ENCODE measurements around the gene INMT.

DNA sequence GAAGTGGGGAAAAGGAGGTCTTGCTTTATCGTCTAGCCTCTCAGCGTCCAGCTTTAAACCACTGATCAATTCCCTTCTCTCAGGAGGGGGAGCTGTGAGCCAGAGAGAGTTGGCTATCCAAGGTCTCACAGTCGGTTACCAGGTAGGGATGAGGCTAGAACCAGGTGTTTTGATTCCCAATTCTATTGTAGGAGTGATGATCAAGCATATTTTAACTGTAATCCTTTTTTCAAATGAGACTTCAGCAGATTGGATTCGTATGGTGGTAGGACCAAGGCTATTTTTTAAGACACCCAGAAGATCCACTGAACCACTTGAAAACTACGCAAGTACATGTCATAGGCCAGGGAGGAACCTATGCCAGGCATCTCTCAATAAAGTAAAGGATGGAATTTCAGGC, 27.6 kb downstream of the INMT start:
- TF ChIP-seq, protein P1, sequence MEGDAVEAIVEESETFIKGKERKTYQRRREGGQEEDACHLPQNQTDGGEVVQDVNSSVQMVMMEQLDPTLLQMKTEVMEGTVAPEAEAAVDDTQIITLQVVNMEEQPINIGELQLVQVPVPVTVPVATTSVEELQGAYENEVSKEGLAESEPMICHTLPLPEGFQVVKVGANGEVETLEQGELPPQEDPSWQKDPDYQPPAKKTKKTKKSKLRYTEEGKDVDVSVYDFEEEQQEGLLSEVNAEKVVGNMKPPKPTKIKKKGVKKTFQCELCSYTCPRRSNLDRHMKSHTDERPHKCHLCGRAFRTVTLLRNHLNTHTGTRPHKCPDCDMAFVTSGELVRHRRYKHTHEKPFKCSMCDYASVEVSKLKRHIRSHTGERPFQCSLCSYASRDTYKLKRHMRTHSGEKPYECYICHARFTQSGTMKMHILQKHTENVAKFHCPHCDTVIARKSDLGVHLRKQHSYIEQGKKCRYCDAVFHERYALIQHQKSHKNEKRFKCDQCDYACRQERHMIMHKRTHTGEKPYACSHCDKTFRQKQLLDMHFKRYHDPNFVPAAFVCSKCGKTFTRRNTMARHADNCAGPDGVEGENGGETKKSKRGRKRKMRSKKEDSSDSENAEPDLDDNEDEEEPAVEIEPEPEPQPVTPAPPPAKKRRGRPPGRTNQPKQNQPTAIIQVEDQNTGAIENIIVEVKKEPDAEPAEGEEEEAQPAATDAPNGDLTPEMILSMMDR (IDR thresholded peaks at IDR 0.05; ENCODE audit: control extremely low read depth in 1 of 3, insufficient read depth in 1 of 3, low read depth in 1 of 3, low read length in 3 of 3): no peak
- no peak for TF ChIP-seq JUN (IDR thresholded peaks at IDR 0.05; ENCODE audit: low read depth, low read length)
